Measurements from ENCODE around the gene DCPS.

- TF ChIP-seq GATA2 (IDR thresholded peaks at IDR 0.05; ENCODE audit: low read depth, low read length) (no peak), GATA3 (IDR thresholded peaks at IDR 0.05; ENCODE audit: low read depth, low read length) (no peak)
Observed at GRCh38 chr11:126366064-126366822, 62.4 kb downstream of the DCPS start.
